HG02884 (cell line): ENCODE measurements around the gene CBFA2T2.

Source experiments
- ATAC-seq: cut with Tn5 transposase; IDR thresholded peaks from one replicate; pipeline ENCODE4 v1.9.1; 2021; ENCODE audit warnings: mild to moderate bottlenecking, moderate library complexity; ENCODE audit not compliant: unreplicated experiment

Gene CBFA2T2

DNA sequence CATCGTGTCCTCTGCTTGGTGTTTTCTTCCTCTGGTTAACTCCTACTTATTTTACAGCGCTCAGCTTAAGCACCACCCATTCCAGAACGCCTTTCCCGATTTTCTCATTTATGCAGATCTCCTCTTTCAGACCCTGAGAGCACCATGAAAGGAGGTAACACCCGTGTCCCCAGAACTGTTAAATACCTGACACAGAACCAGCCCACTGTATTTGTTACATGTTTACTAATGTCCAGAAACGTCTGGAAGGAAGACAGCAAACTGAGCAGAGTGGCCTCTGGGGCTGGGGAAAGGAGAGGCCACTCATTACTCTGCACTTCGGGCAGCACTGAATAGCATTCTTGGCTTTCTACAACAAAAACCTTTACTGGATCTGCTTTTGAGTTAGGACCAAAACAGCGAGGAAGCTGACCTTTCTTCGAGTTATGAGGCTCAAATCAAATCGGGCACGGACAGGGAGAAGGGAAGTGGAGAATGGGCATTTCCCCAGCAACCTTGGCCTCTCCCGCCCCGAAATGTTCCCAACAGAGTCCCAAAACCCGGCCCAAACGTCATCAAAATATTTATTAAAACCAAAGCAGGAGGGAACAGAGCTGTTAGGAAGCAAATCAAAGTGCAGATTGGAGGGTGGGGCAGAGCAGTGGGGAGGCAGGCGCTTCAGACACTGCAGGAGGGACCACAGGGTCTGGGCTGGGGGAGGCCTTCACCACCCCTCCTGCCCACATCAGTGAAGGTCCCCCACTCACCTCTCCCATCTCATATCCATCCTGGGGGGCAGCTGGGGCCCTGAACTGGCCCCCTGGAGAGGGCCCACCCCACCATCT lies 185.5 kb downstream of the CBFA2T2 start:
- no peak for ATAC-seq

DNA sequence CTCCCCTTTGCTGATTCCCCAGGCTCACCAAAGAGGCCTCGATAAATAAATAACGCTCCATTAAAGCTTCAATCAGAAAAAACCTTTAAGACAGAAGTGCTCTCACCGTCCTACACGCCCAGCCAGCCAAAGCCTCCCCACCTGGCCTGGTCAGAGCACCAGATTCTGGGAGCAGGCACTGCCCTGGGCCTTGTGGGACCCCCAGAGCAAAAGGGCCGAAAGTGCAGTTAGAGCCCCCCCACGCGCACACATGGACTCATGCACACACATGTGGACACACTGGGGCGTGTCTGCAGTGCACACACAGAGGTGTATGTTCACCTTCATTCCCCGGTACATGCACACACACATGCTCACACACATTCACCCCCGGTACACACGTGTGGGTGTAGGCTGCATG lies 186.2 kb downstream of the CBFA2T2 start:
- no peak for ATAC-seq

GRCh38 chr20:33676652-33677645 lies 187.1 kb downstream of the CBFA2T2 start:
- ATAC-seq = no peak

DNA sequence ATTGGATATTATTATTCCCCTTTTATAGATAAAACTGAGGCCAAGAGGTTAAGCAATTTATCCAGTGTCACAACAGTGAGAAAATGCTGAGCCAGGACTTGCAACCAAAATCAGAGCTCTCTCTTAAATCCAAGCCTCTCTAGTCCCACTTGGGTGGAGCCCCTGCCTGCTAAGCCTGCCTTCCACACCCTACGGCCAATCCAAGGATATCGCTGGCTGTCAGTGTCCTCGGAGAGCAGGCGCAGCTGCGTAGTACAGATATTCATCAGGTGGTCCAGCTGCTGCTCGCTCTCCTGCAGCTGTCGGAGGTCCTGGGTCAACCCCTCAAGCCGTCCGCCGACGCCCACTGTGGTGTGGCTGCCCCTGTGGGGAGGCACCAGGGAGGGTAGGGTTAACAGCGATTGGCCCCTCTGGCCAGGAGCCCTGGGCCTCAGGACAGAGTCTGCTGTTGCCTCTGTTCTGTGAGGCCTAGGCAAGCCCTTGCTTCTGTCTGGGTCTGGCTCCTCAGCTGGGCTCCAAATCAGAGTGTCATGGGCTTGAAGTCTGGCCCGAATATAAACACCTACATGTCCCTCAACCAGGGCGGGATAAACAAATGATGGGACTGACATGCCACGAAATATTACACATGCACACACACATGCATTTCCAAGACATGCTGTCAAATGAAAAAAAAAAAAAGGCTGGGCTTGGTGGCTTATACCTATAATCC lies 188.3 kb downstream of the CBFA2T2 start:
- no peak for ATAC-seq

GRCh38 chr20:33679758-33680485 lies 190.0 kb downstream of the CBFA2T2 start:
- ATAC-seq = no peak

GRCh38 chr20:33680686-33681085 lies 190.8 kb downstream of the CBFA2T2 start:
- no peak for ATAC-seq

- no peak for ATAC-seq
These were observed 191.4 kb downstream of the CBFA2T2 start for GRCh38 chr20:33681288-33681687.

DNA sequence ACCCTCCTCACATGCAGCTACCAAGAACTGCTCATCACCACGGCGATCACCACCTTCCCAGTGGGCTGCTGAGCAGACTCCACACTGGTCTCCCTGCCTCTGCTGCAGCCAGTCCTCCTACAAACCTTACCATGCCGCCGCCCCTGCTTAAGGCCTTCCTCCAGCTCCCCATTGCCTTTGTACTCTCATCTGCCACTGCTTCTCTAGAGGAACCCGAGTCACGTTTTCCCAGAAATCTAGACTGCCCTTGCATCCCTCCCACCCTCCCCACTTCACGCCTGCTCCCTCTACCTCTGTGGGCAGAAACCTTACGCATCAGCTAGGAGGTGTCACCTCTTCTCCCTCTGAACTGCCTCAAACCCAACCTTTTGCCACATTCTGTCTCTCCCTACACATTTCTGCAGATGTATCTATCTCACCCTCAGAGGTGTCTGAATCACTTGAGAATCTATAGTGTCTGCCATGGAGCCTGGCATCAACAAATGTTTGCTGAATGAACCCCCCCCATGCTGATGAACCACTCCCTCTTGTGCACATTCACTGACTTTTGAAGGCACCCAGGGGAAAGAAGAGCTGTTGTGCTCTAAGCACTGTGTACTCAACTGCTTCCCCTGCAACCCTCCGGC lies 191.9 kb downstream of the CBFA2T2 start:
- ATAC-seq = no peak

GRCh38 chr20:33684533-33685327 lies 194.8 kb downstream of the CBFA2T2 start:
- ATAC-seq = no peak

- peak; percentile 36 for ATAC-seq
These were observed 195.6 kb downstream of the CBFA2T2 start for GRCh38 chr20:33685328-33686099.

DNA sequence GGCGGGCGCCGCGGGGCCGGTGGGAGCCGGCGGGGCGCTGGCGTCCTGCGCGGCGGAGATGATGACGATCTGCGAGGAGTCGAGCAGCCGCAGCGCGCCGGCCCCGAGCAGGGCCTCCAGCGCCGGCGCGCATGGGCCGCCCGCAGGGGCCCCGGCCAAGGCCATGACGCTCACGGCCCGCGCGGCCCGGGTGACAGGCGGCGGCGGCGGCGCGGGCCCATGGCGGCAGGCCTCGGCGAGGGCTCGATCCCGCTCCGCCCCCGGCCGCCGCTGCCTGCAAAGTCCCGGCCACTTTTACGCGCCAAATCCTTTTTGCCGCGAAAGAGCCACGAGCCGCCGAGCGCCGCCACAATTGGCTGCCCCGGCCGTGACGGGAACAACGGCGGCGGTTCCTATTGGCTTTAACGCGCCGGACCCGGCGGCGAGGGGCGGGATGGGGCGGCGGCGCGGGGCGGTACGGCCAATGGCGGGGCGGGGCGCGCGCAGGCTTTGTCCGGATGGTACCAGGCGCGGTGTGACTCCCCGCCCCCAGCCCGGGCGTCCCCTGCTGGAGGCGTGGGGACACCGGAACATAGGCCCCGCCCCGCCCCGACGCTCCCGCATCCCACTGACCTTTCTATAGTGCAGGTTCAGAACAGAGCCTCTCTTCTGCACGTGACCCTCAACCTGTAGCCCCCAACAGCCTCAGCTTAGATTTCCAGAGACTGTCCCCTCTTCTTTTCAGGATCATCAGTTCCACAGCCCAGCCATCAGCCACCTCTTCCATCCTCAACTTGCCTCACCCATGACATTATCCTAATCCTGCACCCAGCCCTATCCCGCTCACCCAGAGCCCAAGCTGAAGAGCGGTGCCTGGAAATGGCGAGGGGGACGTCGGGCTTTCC lies 196.4 kb downstream of the CBFA2T2 start, which contains the start of gene E2F1:
Gene E2F1 (minus strand): TSS at position 286 of the 884 bp plus-strand sequence. CDS start 121 bp downstream, at position 165.
- ATAC-seq = peak; percentile 78

DNA sequence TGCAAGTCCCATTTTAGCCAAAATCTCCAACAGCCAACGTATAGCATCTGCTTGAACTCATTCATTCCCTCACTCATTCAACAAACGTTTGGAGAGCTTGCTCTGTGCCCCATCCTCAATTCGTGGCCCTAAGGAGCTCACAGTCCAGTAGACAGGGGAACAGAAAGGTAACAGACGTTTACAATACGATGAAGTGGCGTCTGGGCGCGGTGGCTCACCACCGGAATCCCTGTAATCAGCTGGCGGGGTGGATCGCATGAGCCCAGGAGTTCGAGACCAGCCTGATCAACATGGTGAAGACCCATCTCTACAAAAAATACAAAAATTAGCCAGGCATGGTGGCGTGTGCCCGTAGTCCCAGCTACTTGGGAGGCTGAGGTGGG lies 197.1 kb downstream of the CBFA2T2 start:
- ATAC-seq = no peak

- no peak for ATAC-seq
These were observed 197.5 kb downstream of the CBFA2T2 start for GRCh38 chr20:33687370-33687915.

DNA sequence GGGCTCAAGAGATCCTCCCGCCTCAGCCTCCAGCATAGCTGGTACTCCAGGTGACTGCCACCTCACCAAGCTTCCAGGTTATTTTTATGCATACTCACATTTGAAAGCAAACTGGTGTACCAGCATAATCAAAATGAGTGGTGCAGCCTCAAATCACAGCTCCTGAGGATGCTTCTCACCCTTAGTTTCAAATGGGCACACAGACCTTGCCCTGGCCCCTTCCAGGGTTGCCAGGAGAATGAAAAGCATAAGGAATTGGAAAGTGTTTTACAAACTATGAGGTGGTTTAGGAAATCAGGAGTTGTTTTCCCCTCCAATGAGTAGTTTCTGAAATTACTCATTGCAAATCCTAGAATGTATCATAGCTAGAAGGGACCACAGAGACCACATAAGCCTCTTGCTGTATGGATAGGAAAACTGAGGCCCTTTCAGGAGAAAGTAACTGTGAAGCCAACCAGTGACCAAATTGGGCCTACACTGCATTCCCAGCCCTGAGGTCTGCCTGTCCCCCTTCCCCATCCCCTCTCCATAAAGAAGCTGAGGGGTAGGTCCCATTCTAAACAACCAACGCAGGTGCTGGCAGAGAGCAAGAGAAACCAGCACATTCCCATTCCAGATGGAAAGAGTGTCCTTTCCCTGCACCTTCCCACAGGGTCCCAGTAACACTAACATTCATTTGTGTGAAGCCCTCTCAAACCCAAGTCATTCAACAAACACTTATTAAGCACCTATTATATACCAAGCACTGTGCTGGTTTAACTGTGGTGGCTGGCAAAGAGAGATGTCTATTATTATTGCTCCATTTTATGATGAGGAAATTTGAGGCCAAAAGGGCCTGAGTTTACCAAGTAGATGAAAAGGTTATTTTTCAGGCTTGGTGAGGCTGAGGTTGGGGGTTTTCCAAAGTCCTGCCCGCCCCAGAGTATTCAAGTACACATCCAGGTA lies 198.4 kb downstream of the CBFA2T2 start:
- no peak for ATAC-seq

- no peak for ATAC-seq
These were observed 199.1 kb downstream of the CBFA2T2 start for GRCh38 chr20:33688938-33689424.

- ATAC-seq = no peak
These were observed 199.6 kb downstream of the CBFA2T2 start for GRCh38 chr20:33689493-33689892.
